T-helper 17 cell (primary cell): ENCODE data around the gene TMEM219. TPM values are rescaled to one million over a fixed set of nuclear protein-coding genes. Genes with fewer than 3 reads are reported as not detected.
"Not testable (repeated sequence)": the region's sequence is repeated elsewhere in the genome, so short reads cannot be mapped to it uniquely, and the experiment has no call there.

Experiments
- ATAC-seq: fragments of 150-1000 bp; cut with Tn5 transposase; 2 replicates; pipeline ENCODE4 v1.10.0; 2021; ENCODE audit warnings: mild to moderate bottlenecking, moderate library complexity
- DNase-seq, 3 donors: peaks; one replicate each; pipeline versions ENCODE4 v3.0.0 to v3.0.0-alpha.2; 2020 to 2021
- H3K9me3 ChIP-seq: one replicate; pipeline ENCODE4 v1.7.0; 2013; ENCODE audit warnings: low read length, mild to moderate bottlenecking; ENCODE audit not compliant: control insufficient read depth, poor library complexity, severe bottlenecking
- H3K27ac Mint-ChIP-seq: one replicate; pipeline ENCODE4 v1.8.0; 2022; ENCODE audit warnings: mild to moderate bottlenecking, moderate library complexity, mixed read lengths
- H3K27me3 Mint-ChIP-seq: one replicate; pipeline ENCODE4 v1.8.0; 2022; ENCODE audit warnings: mixed read lengths
- H3K36me3 Mint-ChIP-seq: one replicate; pipeline ENCODE4 v1.8.0; 2022; ENCODE audit warnings: low read depth, mixed read lengths
- H3K4me1 Mint-ChIP-seq: one replicate; pipeline ENCODE4 v1.8.0; 2022; ENCODE audit warnings: mild to moderate bottlenecking, mixed read lengths
- H3K4me3 Mint-ChIP-seq: one replicate; pipeline ENCODE4 v1.8.0; 2022; ENCODE audit warnings: mild to moderate bottlenecking, moderate library complexity, mixed read lengths
- total RNA-seq, 4 donors: library from RNA in 2 of 4; stranded (reverse) in 2 of 4; gene quantifications; one replicate each; pipeline ENCODE4 v1.2.3 and lab custom pipeline; 2022 to 2026

TMEM219 gene
- total RNA-seq, 2 donors from 2014 or later = 68.8 to 80.3 TPM

DNA sequence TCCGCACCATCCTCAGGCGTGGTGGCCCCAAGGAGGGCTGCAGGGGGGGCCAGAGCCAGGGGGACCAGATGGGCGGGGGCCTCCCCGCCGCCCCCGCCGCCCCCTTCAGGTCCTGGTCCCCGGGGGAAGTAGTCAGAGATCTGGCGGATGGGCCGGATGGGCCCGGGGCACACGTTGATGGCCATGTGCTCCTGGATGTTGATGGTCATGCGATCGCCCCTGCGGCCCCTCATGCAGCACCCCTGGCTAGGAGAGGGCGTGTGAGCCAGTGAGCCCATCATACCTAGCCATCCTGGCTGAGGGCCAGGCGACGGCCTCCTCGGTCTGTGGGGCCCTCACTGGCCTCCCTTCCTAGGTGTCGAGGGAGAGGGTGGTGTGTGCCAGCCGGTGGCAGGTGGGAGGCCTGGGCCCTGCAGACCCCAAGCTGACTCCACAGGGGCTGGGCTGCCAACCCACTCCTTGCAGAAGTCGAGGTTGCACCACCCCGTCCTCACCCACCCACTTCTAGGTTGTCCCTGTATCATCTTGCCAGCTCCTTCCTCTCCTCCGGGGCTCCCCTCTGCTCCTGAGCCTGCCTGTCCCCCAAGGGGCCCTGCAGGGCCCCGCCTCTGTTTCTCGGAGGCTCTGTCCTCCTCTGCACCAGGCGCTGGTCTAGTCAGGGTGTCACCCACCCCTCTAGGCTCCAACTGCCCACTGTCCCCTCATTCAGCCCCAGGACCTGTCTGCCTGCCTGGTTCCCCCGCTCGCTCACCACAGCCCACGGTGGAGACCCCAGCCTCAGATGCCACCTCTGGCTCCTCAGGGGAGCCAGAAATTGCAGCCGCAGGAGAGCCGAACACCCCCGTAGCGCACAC is 48.3 kb downstream of the TMEM219 start:
- Mint-ChIP-seq H3K4me1 (peaks cover 11% of the 10 kb centered on the region), H3K36me3 (peaks cover 4% of the 10 kb centered on the region), H3K27ac (no peak overlapping the region), H3K27me3 (peaks cover 21% of the 10 kb centered on the region), H3K4me3 (peak overlapping the region; percentile 92)
- DNase-seq (no peak), ATAC-seq (peak; percentile 14)
- H3K9me3 ChIP-seq = no peaks in the 10 kb centered on the region

DNA sequence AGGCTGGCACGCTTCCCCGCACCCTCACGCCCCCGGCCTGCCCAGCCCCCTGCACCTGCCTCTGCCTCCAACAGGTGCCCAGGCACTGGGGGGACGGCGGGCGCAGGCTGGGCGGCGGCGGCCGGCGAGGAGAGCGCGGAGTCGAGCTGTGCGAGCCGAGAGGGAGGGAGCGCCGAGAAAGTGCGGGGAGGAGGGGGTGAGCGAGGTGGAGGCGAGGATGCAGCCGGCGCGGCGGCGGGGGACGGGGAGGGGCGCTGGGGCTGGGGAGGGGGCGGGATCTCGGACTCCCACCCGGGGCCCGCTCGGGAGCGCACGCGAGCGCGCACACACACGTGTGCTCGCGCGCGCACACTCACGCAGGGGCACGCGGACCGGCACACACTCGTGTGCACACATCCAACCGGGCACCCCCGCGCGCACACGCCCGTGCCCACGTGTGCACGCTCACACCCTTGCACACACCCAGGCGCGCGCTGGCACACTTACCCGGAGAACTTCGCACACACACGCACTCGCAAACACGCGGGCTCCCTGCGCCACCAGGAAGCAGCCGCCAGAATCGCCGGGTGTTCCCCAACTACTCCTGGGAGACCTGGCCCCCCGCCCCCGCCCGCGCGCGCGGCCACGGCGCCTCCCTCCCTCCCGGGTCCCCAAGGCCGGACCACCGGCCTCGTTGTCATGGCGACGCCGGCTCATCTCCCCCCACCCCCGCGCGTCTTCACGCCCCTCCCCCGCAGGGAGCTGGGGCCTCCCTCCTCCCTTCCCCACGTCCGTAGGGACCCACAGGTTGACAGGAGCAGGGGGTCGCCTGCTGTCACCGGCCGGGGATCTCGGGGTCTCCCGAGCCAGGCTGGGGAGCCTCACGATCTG is 49.2 kb downstream of the TMEM219 start, which contains the start of gene DOC2A:
TSS of gene DOC2A (minus strand) at position 184 of the 870 bp plus-strand sequence. CDS start 805 bp downstream, outside the sequence.
- H3K27ac Mint-ChIP-seq = no peak within 1 kb of the TSS
- peaks cover 21% of the 10 kb centered on the region for H3K27me3 Mint-ChIP-seq

DNA sequence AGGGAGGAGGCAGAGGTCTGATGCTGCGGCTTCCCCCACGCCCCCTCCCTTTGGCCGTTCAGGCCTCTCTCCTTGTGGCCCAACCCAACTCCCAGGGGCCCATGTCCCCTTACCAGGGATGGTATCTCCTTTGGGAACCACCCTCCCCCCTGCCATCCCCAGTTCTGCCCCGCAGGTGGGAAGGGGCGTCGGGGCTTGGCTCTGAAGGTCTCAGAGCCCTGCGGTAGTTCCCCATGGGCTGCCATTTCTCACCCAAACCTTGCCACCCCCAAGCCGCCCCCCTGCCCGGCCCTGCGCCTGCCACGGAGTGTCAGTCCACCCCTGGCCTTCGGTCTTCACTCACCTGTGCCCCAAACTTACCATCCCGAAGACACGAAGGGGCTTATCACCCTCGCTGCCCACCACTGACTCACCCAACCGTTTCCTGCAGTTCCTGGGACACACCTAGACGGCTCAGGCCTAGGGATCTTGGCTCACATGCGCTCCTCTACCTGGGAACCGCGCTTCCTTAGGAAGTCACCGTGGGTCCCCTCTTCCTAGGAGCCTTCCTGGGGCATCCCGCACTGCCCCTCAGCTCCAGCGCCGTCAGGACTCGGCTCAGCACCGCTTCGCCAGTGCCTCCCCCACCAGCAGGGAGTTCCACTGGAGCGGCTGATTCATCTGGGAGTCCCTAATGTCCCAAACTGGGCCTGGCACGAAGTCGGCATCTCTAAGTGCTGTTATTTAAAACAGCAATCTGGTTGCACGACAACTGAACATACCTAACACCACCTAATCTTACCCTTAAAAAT is 50.0 kb downstream of the TMEM219 start:
- Mint-ChIP-seq H3K4me3 (peak overlapping the region; percentile 92), H3K27ac (no peak overlapping the region), H3K27me3 (peaks cover 21% of the 10 kb centered on the region), H3K36me3 (peaks cover 4% of the 10 kb centered on the region), H3K4me1 (peaks cover 11% of the 10 kb centered on the region)
- no peaks in the 10 kb centered on the region for H3K9me3 ChIP-seq
- DNase-seq = no peak
- no peak for ATAC-seq

More for the DNA sequence above, 49.2 kb downstream of the TMEM219 start, which contains the start of gene DOC2A:
- Mint-ChIP-seq H3K4me3 (peak within 1 kb of the TSS; percentile 92), H3K36me3 (peaks cover 4% of the 10 kb centered on the region), H3K4me1 (peaks cover 11% of the 10 kb centered on the region)
- peak; percentile 70 for ATAC-seq
- no peak for DNase-seq
- no peaks in the 10 kb centered on the region for H3K9me3 ChIP-seq

DNA sequence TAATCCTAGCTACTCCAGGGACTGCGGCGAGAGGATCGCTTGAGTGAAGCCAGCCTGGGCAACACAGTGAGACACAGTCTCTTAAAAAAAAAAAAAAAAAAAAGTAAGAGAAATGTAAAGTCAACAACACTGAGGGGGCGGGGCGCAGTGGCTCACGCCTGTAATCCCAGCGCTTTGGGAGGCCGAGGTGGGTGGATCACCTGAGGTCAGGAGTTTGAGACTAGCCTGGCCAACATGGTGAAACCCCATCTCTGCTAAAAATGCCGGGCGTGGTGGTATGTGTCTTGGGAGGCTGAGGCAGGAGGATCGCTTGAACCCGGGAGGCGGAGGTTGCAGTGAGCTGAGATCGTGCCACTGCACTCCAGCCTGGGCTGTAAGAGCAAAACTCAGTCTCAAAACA is 50.7 kb downstream of the TMEM219 start:
- Mint-ChIP-seq H3K27me3 (peaks cover 21% of the 10 kb centered on the region), H3K4me1 (peaks cover 11% of the 10 kb centered on the region)
- not testable (repeated sequence) for H3K9me3 ChIP-seq, H3K36me3 Mint-ChIP-seq, H3K4me3 Mint-ChIP-seq, ATAC-seq, H3K27ac Mint-ChIP-seq, DNase-seq

DNA sequence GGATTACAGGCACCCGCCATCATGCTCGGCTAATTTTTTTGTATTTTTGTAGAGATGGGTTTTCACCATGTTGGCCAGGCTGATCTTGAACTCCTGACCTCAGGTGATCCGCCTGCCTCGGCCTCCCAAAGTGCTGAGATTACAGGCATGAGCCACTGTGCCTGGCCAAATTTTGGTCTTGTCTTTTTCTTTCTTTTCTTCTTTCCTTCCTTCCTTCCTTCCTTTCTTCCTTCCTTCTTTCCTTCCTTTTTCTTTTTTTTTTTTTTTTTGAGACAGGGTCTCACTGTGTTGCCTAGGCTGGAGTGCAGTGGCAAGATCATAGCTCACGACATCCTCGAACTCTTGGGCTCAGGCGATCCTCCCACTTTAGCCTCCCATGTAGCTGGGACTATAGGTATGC is 53.6 kb downstream of the TMEM219 start:
- H3K27ac Mint-ChIP-seq, H3K4me3 Mint-ChIP-seq, ATAC-seq, H3K27me3 Mint-ChIP-seq, H3K36me3 Mint-ChIP-seq, H3K9me3 ChIP-seq, DNase-seq: not testable (repeated sequence)
- H3K4me1 Mint-ChIP-seq = peaks cover 11% of the 10 kb centered on the region

DNA sequence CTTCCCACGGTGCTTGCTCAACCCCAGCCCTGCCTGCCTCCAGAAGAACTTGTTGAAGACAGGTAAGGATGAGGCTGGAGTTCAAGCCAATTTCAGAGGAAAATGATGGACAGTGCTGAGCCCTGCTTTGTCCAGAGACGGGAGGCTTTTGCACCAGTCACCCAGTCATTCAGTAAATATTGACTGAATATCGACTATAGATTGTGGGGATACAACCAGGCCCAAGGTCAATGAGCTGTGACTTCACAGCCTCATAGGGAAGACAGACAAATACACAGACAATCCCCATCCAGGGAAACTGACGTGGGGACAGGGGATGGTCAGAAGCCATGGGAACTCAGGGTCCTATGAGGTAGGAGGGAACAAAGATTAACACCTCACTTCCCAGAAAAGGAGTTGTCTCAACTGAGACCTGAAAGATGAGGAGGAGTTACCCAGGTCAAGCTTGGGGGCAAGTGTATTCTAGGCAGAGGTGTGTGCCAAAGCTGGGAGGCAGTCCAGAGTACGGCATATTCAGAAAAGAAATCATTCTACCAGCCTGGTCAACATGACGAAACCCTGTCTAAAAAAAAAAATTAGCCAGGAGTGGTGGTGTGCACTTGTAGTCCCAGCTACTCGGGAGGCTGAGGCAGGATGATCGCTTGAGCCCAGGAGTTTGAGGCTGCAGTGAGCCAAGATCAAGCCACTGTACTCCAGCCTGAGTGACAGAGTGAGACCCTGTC is 54.8 kb downstream of the TMEM219 start:
- no peaks in the 10 kb centered on the region for H3K9me3 ChIP-seq
- Mint-ChIP-seq H3K4me3 (no peak overlapping the region), H3K27me3 (peaks cover 6% of the 10 kb centered on the region), H3K27ac (no peak overlapping the region), H3K36me3 (peaks cover 2% of the 10 kb centered on the region), H3K4me1 (peaks cover 14% of the 10 kb centered on the region)
- ATAC-seq (no peak), DNase-seq (no peak)

DNA sequence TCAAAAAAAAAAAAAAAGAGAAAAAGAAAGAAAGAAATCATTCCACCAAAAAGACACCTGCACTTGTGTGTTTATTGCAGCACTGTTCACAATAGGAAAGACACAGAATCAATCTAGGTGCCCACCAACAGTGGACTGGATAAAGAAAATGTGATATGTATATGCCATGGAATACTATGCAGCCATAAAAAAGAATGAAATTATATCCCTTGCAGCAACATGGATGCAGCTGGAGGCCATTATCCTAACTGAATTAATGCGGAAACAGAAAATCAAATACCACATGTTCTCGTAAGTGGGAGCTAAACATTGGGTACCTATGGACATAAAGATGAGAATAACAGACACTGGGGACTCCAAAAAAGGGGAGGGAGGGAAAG is 55.4 kb downstream of the TMEM219 start:
- H3K9me3 ChIP-seq = no peaks in the 10 kb centered on the region
- H3K27ac Mint-ChIP-seq = no peak overlapping the region
- H3K4me1 Mint-ChIP-seq = peaks cover 9% of the 10 kb centered on the region
- no peaks in the 10 kb centered on the region for H3K36me3 Mint-ChIP-seq
- ATAC-seq = no peak
- H3K27me3 Mint-ChIP-seq = peaks cover under 1% of the 10 kb centered on the region
- no peak for DNase-seq
- H3K4me3 Mint-ChIP-seq = no peak overlapping the region

DNA sequence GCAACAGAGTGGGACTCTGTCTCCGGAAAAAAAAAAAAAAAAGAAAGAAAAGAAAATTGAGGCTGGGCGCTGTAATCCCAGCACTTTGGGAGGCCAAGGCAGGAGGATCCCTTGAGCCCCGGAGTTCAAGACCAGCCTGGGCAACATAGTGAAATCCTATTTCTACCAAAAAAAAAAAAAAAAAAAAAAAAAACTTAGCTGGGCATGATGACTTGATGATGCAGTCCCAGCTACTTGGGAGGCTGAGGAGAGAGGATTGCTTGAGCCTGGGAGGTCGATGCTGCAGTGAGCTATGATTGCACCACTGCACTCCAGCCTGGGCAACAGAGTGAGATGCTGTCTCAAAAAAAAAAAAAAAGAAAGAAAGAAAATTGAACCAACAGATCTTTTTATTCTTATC is 56.1 kb downstream of the TMEM219 start:
- not testable (repeated sequence) for DNase-seq, H3K4me3 Mint-ChIP-seq, ATAC-seq, H3K27me3 Mint-ChIP-seq, H3K36me3 Mint-ChIP-seq, H3K27ac Mint-ChIP-seq, H3K4me1 Mint-ChIP-seq, H3K9me3 ChIP-seq

DNA sequence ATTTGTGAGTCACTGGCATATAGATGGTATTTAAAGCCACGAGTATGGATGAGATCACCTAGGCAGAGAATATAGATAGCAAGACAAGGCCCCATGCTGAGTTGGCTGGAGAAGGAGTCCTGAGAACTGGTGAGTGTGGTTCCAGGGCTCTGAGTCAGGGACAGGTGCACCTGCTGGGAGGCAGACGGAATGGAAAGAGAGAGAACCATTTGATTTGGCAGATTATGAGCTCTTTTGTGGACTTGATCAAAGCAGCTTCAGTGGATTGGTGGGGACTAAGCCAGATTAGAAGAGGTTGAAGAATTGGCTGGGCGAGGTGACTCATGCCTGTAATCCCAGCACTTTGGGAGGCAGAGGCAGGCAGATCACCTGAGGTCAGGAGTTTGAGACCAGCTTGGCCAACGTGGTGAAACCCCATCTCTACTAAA is 56.9 kb downstream of the TMEM219 start:
- H3K4me3 Mint-ChIP-seq = no peak overlapping the region
- no peak for ATAC-seq
- H3K27ac Mint-ChIP-seq = no peak overlapping the region
- peaks cover 9% of the 10 kb centered on the region for H3K4me1 Mint-ChIP-seq
- H3K27me3 Mint-ChIP-seq = peaks cover under 1% of the 10 kb centered on the region
- no peaks in the 10 kb centered on the region for H3K9me3 ChIP-seq
- DNase-seq = no peak
- no peaks in the 10 kb centered on the region for H3K36me3 Mint-ChIP-seq

Other genes starting within 250 kb of the TMEM219 start
- 100 to 1,000 TPM; 172 to 259 TPM for gene C16orf54, start 216.1 kb upstream of the TMEM219 start, total RNA-seq
- not detected for gene ZG16, start 183.8 kb upstream of the TMEM219 start, total RNA-seq
- 10 to 100 TPM; 74.3 to 89.0 TPM for gene KIF22, start 171.3 kb upstream of the TMEM219 start, total RNA-seq
- 100 to 1,000 TPM; 242 to 254 TPM for gene MAZ, start 155.6 kb upstream of the TMEM219 start, total RNA-seq
- 1 to 10 TPM; 2.0 to 3.4 TPM for gene PRRT2, start 149.9 kb upstream of the TMEM219 start, total RNA-seq
- gene PAGR1, start 145.9 kb upstream of the TMEM219 start, total RNA-seq = 10 to 100 TPM; 15.2 to 16.3 TPM
- 100 to 1,000 TPM; 141 to 154 TPM for gene MVP, start 141.6 kb upstream of the TMEM219 start, total RNA-seq
- gene CDIPT, start 98.9 kb upstream of the TMEM219 start, total RNA-seq = 10 to 100 TPM; 39.6 TPM
- not detected for gene SEZ6L2, start 62.5 kb upstream of the TMEM219 start, total RNA-seq
- gene ASPHD1, start 61.6 kb upstream of the TMEM219 start, total RNA-seq = not detected
- gene KCTD13, start 35.9 kb upstream of the TMEM219 start, total RNA-seq = 10 to 100 TPM; 44.1 to 48.4 TPM
- gene TAOK2, start 11.8 kb downstream of the TMEM219 start, total RNA-seq = 10 to 100 TPM; 21.0 to 22.9 TPM
- 10 to 100 TPM; 11.3 to 11.5 TPM for gene HIRIP3, start 33.5 kb downstream of the TMEM219 start, total RNA-seq
- 10 to 100 TPM; 72.4 to 76.7 TPM for gene INO80E, start 34.2 kb downstream of the TMEM219 start, total RNA-seq
- under 1 TPM in 1 of 2 donors, not detected in 1; 0.16 TPM for gene DOC2A, start 48.9 kb downstream of the TMEM219 start, total RNA-seq
- gene C16orf92, start 61.1 kb downstream of the TMEM219 start, total RNA-seq = not detected
- gene TLCD3B, start 69.2 kb downstream of the TMEM219 start, total RNA-seq = not detected
- 100 to 1,000 TPM; 421 to 426 TPM for gene ALDOA, start 103.7 kb downstream of the TMEM219 start, total RNA-seq
- gene PPP4C, start 113.9 kb downstream of the TMEM219 start, total RNA-seq = 10 to 100 TPM; 80.8 to 89.3 TPM
- gene TBX6, start 129.8 kb downstream of the TMEM219 start, total RNA-seq = under 1 TPM; 0.65 to 0.94 TPM
- 100 to 1,000 TPM in 1 of 2 donors, 10 to 100 TPM in 1; 94.9 to 131 TPM for gene YPEL3, start 134.1 kb downstream of the TMEM219 start, total RNA-seq
- gene GDPD3, start 151.5 kb downstream of the TMEM219 start, total RNA-seq = 10 to 100 TPM; 12.6 to 13.7 TPM
- gene MAPK3, start 161.1 kb downstream of the TMEM219 start, total RNA-seq = 10 to 100 TPM; 76.5 to 77.6 TPM
- 100 to 1,000 TPM; 665 to 718 TPM for gene CORO1A, start 221.5 kb downstream of the TMEM219 start, total RNA-seq
- 10 to 100 TPM; 60.7 to 78.7 TPM for gene BOLA2B, start 231.6 kb downstream of the TMEM219 start, total RNA-seq
- 10 to 100 TPM; 43.0 to 47.8 TPM for gene SLX1A, start 231.8 kb downstream of the TMEM219 start, total RNA-seq
- 10 to 100 TPM; 28.8 to 30.0 TPM for gene SULT1A3, start 237.2 kb downstream of the TMEM219 start, total RNA-seq